A549 (cell line): Measurements from ENCODE around the gene NEURL1.

Source experiments
- JUN ChIP-seq, 2 experiments: fragments of >200 bp; sonication (Bioruptor Twin); formaldehyde crosslinking; IDR thresholded peaks; 2 replicates in 1 of 2; 3 replicates in 1 of 2; pipeline ENCODE4 v1.6.1; 2016 to 2017
- POLR2A ChIP-seq: IDR thresholded peaks from 2 replicates; pipeline ENCODE4 v1.6.1; 2012; ENCODE audit warnings: mild to moderate bottlenecking, low read length
- RCOR1 ChIP-seq: fragments of 150-350 bp; IDR thresholded peaks from 2 replicates; pipeline ENCODE4 v1.6.1; 2014; ENCODE audit warnings: antibody characterized with exemption, low read length, low read depth

DNA sequence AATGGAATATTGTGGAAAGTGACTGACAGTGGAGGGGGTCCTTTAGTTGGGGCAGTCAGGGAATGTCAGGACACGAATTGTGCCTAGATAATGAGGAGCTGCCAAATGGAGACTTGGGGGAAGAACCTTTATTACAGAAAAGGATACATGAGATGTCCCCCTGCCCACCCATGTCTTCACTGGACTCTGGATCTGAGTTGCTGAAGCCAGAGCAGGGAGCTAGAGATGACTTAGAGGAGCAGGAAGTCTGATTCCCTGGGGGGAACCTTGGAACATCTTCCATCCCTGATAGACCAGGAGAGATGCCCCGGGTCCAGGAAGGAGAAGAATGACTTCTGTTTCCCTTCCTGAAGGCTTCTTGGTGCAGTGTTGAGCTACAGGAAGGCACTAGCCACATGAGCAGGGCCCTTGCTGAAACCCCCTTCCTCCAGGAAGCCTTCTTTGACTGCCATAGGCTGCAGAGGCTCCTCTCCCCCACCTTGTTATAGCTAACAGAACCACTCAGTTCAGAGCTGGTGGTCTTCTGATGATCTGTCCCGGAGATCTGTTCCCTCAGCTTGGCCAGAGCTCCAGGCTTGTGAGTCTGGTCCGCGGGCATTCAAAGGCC is 747 bp upstream of the NEURL1 start:
- TF ChIP-seq RCOR1 (no peak), POLR2A (no peak), JUN (IDR thresholded peaks at IDR 0.05) (no peak)
